Liver (tissue), 9 donors: ENCODE data around the gene ALDH3A1. TPM values are rescaled to one million over a fixed set of nuclear protein-coding genes. Genes with fewer than 3 reads are reported as not detected.

Experiments
- DNase-seq: peaks from one replicate; pipeline ENCODE4 v3.0.0-alpha.2; 2017; ENCODE audit warnings: low spot score
- H3K27ac ChIP-seq, 2 donors: one replicate each; pipeline ENCODE4 v1.7.0; 2013; ENCODE audit warnings: inconsistent platforms in 2 of 2, low read length in 2 of 2, control low read depth in 1 of 2, low read depth in 1 of 2, mild to moderate bottlenecking in 1 of 2
- H3K27me3 ChIP-seq, 4 donors: one replicate each; pipeline versions ENCODE4 v1.6.1 to v1.7.0; 2013; ENCODE audit warnings: low read length in 3 of 4, inconsistent platforms in 1 of 4, mild to moderate bottlenecking in 1 of 4, moderate library complexity in 1 of 4; ENCODE audit not compliant: control insufficient read depth in 4 of 4, insufficient read depth in 4 of 4
- H3K36me3 ChIP-seq, 4 donors: one replicate each; pipeline versions ENCODE4 v1.6.1 to v1.7.0; 2013; ENCODE audit warnings: low read length in 3 of 4, mild to moderate bottlenecking in 3 of 4, low read depth in 1 of 4, moderate library complexity in 1 of 4; ENCODE audit not compliant: control insufficient read depth in 4 of 4, insufficient read depth in 3 of 4
- H3K4me1 ChIP-seq, 4 donors: one replicate each; pipeline versions ENCODE4 v1.6.1 to v1.7.0; 2013; ENCODE audit warnings: low read length in 3 of 4, mild to moderate bottlenecking in 3 of 4, moderate library complexity in 1 of 4; ENCODE audit not compliant: control insufficient read depth in 4 of 4, insufficient read depth in 4 of 4
- H3K4me3 ChIP-seq, 3 donors: one replicate each; pipeline versions ENCODE4 v1.6.1 to v1.7.0; 2013; ENCODE audit warnings: low read length in 3 of 3, control low read depth in 1 of 3, low read depth in 1 of 3, mild to moderate bottlenecking in 1 of 3
- H3K9ac ChIP-seq, 2 donors: one replicate each; pipeline ENCODE4 v1.7.0; 2013; ENCODE audit warnings: low read length in 2 of 2, mild to moderate bottlenecking in 2 of 2, moderate library complexity in 2 of 2, control low read depth in 1 of 2, low read depth in 1 of 2
- H3K9me3 ChIP-seq, 4 donors: one replicate each; pipeline versions ENCODE4 v1.6.1 to v1.7.0; 2013; ENCODE audit warnings: low read length in 3 of 4; ENCODE audit not compliant: control insufficient read depth in 4 of 4
- EGR1 ChIP-seq, 2 donors: IDR thresholded peaks; 2 replicates each; pipeline ENCODE4 v1.6.1; 2016 to 2018; ENCODE audit warnings: antibody characterized with exemption in 2 of 2, low read depth in 2 of 2
- FOXA1 ChIP-seq: IDR thresholded peaks from 2 replicates; pipeline ENCODE4 v1.6.1; 2016; ENCODE audit warnings: antibody characterized with exemption
- FOXA2 ChIP-seq: IDR thresholded peaks from 2 replicates; pipeline ENCODE4 v1.6.1; 2016; ENCODE audit warnings: antibody characterized with exemption
- GABPA ChIP-seq, 2 donors: IDR thresholded peaks in 1 of 2; conservative IDR thresholded peaks in 1 of 2; 2 replicates each; pipeline ENCODE4 v1.6.1; 2016; ENCODE audit warnings: antibody characterized with exemption in 2 of 2, mild to moderate bottlenecking in 1 of 2, moderate library complexity in 1 of 2
- HNF4A ChIP-seq, 2 donors: conservative IDR thresholded peaks; 2 replicates each; pipeline ENCODE4 v1.6.1; 2016; ENCODE audit warnings: antibody characterized with exemption in 2 of 2, mild to moderate bottlenecking in 2 of 2
- HNF4G ChIP-seq: IDR thresholded peaks from 2 replicates; pipeline ENCODE4 v1.6.1; 2016; ENCODE audit warnings: antibody characterized with exemption
- JUND ChIP-seq, 2 donors: IDR thresholded peaks; 2 replicates each; pipeline ENCODE4 v1.6.1; 2016; ENCODE audit warnings: antibody characterized with exemption in 2 of 2
- NR2F2 ChIP-seq: IDR thresholded peaks from 2 replicates; pipeline ENCODE4 v1.6.1; 2016; ENCODE audit warnings: antibody characterized with exemption
- RAD21 ChIP-seq, 2 donors: IDR thresholded peaks; 2 replicates each; pipeline ENCODE4 v1.6.1; 2016; ENCODE audit warnings: antibody characterized with exemption in 2 of 2, mild to moderate bottlenecking in 2 of 2
- RXRA ChIP-seq, 2 donors: IDR thresholded peaks; 2 replicates each; pipeline ENCODE4 v1.6.1; 2017 to 2018; ENCODE audit warnings: antibody characterized with exemption in 2 of 2, mild to moderate bottlenecking in 1 of 2
- SP1 ChIP-seq: IDR thresholded peaks from 2 replicates; pipeline ENCODE4 v1.6.1; 2018; ENCODE audit warnings: antibody characterized with exemption, mild to moderate bottlenecking
- TAF1 ChIP-seq: conservative IDR thresholded peaks from 2 replicates; pipeline ENCODE4 v1.6.1; 2016; ENCODE audit warnings: antibody characterized with exemption, mild to moderate bottlenecking
- YY1 ChIP-seq: IDR thresholded peaks from 2 replicates; pipeline ENCODE4 v1.6.1; 2016; ENCODE audit warnings: antibody characterized with exemption, mild to moderate bottlenecking
- WGBS: extraction: QIAGEN DNeasy Blood & Tissue Kit; methylation state at CpG from one replicate; pipeline ENCODE4 v1.1.7; 2013; 5-methylcytosine and 5-hydroxymethylcytosine counted together
- polyA plus RNA-seq, 2 donors: library from polyadenylated mRNA; stranded (reverse) in 1 of 2; unstranded in 1 of 2; fragments of 200-250 nt in 1 of 2; fragments of >200 nt in 1 of 2; fragmentation: Nextera tagmentation in 1 of 2; extraction: Ambion mirVana in 1 of 2; gene quantifications; one replicate each; pipeline versions ENCODE4 v1.2.1 to v1.2.3, GENCODE V29; 2013 to 2015
- total RNA-seq, 2 donors: library from RNA; depleted of rRNA; stranded (reverse); fragments of >200 nt; gene quantifications; one replicate each; pipeline ENCODE4 v1.2.3, GENCODE V29; 2014
- TF ChIP-seq, protein P1 (sequence below): IDR thresholded peaks from 2 replicates; pipeline ENCODE4 v1.6.1; 2016; ENCODE audit warnings: antibody characterized with exemption, mild to moderate bottlenecking
- TF ChIP-seq, protein P2 (sequence below): fragments of 150-350 bp; IDR thresholded peaks from 2 replicates; pipeline ENCODE4 v1.5.1; 2017; ENCODE audit warnings: improper control_type of control experiment, low read depth, low read length; ENCODE audit not compliant: missing input control
- TF ChIP-seq, protein P3 (sequence below): IDR thresholded peaks from 2 replicates; pipeline ENCODE4 v1.6.1; 2016; ENCODE audit warnings: antibody characterized with exemption
- TF ChIP-seq, protein P4 (sequence below): IDR thresholded peaks from 2 replicates; pipeline ENCODE4 v1.6.1; 2016; ENCODE audit warnings: antibody characterized with exemption
- TF ChIP-seq, protein P5 (sequence below): IDR thresholded peaks from 2 replicates; pipeline ENCODE4 v1.6.1; 2016; ENCODE audit warnings: antibody characterized with exemption
- donor health status: healthy.
- donor health status: healthy.
- donor health status: healthy.
- donor health status: healthy.
- donor health status: healthy.

The ALDH3A1 gene
- total and polyA plus RNA-seq, 4 donors = 0.09 to 3.2 (median 0.22) TPM

DNA sequence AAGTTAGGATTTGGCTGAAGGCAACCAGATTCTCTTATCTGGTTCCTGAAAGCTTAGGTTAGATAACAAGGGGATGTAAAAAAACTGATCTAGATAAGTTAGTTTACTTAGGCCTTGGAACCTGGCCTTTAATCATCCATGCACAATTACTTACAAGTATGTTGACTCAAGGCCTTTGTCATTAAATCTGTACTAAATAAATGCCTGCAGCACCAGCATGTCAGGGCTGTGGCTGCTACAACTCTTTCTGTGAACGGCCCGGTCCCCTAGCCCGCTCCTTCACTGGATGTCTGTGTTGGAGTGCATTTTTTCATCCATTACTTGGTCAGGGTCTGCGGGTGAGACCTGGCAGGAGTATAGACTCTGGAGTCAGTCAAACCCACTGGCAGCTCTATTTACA is 48.4 kb upstream of the ALDH3A1 start (continued):
- TF ChIP-seq, protein P1, sequence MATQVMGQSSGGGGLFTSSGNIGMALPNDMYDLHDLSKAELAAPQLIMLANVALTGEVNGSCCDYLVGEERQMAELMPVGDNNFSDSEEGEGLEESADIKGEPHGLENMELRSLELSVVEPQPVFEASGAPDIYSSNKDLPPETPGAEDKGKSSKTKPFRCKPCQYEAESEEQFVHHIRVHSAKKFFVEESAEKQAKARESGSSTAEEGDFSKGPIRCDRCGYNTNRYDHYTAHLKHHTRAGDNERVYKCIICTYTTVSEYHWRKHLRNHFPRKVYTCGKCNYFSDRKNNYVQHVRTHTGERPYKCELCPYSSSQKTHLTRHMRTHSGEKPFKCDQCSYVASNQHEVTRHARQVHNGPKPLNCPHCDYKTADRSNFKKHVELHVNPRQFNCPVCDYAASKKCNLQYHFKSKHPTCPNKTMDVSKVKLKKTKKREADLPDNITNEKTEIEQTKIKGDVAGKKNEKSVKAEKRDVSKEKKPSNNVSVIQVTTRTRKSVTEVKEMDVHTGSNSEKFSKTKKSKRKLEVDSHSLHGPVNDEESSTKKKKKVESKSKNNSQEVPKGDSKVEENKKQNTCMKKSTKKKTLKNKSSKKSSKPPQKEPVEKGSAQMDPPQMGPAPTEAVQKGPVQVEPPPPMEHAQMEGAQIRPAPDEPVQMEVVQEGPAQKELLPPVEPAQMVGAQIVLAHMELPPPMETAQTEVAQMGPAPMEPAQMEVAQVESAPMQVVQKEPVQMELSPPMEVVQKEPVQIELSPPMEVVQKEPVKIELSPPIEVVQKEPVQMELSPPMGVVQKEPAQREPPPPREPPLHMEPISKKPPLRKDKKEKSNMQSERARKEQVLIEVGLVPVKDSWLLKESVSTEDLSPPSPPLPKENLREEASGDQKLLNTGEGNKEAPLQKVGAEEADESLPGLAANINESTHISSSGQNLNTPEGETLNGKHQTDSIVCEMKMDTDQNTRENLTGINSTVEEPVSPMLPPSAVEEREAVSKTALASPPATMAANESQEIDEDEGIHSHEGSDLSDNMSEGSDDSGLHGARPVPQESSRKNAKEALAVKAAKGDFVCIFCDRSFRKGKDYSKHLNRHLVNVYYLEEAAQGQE = no peak

DNA sequence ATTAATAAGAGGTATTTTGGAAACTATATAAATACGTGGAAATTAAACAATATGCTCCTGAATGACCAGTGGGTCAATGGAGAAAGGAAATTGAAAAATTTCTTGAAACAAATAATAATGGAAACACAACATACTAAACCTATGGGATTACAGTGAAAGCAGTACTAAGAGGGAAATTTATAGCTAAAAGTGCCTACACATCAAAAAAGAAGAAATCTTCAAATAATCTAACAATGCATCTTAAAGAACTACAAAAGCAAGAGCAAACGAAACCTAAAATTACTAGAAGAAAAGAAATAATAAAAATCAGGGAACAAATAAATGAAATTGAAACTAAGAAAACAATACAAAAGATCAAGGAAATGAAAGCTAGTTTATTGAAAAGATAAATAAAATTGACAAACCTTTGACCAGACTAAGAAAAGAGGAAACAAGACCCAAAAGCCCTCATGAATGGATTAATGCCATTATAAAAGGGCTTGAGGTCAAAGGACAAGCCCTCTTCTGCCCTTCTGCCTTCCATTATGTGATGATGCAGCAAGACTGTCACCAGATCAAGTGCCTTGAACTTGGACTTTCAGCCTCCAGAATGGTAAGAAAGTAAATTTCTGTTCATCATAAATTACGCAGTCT is 43.9 kb upstream of the ALDH3A1 start:
- Histone ChIP-seq H3K4me3 (no peak overlapping the region), H3K9me3 (peaks cover 0 to 15% (median 6%) of the 10 kb centered on the region in 4 donors), H3K27ac (no peak overlapping the region), H3K27me3 (no peaks in the 10 kb centered on the region), H3K36me3 (peaks cover 6 to 48% (median 30%) of the 10 kb centered on the region in 4 donors), H3K9ac (no peak overlapping the region), H3K4me1 (no peaks in the 10 kb centered on the region)
- TF ChIP-seq FOXA2 (no peak), HNF4A (conservative IDR thresholded peaks at IDR 0.05) (no peak), SP1 (no peak), FOXA1 (no peak), YY1 (no peak), HNF4G (no peak), RAD21 (IDR thresholded peaks at IDR 0.05) (no peak), JUND (IDR thresholded peaks at IDR 0.05) (no peak), NR2F2 (no peak), GABPA (IDR thresholded peaks at IDR 0.05 in 1 of 2, conservative IDR thresholded peaks at IDR 0.05 in 1 of 2) (no peak), RXRA (IDR thresholded peaks at IDR 0.05) (no peak), TAF1 (no peak), EGR1 (IDR thresholded peaks at IDR 0.05; ENCODE audit: low read depth in 2 of 2) (no peak)
- TF ChIP-seq, protein P2, sequence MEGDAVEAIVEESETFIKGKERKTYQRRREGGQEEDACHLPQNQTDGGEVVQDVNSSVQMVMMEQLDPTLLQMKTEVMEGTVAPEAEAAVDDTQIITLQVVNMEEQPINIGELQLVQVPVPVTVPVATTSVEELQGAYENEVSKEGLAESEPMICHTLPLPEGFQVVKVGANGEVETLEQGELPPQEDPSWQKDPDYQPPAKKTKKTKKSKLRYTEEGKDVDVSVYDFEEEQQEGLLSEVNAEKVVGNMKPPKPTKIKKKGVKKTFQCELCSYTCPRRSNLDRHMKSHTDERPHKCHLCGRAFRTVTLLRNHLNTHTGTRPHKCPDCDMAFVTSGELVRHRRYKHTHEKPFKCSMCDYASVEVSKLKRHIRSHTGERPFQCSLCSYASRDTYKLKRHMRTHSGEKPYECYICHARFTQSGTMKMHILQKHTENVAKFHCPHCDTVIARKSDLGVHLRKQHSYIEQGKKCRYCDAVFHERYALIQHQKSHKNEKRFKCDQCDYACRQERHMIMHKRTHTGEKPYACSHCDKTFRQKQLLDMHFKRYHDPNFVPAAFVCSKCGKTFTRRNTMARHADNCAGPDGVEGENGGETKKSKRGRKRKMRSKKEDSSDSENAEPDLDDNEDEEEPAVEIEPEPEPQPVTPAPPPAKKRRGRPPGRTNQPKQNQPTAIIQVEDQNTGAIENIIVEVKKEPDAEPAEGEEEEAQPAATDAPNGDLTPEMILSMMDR = no peak
- TF ChIP-seq, protein P3, sequence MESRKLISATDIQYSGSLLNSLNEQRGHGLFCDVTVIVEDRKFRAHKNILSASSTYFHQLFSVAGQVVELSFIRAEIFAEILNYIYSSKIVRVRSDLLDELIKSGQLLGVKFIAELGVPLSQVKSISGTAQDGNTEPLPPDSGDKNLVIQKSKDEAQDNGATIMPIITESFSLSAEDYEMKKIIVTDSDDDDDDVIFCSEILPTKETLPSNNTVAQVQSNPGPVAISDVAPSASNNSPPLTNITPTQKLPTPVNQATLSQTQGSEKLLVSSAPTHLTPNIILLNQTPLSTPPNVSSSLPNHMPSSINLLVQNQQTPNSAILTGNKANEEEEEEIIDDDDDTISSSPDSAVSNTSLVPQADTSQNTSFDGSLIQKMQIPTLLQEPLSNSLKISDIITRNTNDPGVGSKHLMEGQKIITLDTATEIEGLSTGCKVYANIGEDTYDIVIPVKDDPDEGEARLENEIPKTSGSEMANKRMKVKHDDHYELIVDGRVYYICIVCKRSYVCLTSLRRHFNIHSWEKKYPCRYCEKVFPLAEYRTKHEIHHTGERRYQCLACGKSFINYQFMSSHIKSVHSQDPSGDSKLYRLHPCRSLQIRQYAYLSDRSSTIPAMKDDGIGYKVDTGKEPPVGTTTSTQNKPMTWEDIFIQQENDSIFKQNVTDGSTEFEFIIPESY = no peak
- TF ChIP-seq, protein P4, sequence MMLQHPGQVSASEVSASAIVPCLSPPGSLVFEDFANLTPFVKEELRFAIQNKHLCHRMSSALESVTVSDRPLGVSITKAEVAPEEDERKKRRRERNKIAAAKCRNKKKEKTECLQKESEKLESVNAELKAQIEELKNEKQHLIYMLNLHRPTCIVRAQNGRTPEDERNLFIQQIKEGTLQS = no peak
- TF ChIP-seq, protein P1 = no peak
- TF ChIP-seq, protein P5, sequence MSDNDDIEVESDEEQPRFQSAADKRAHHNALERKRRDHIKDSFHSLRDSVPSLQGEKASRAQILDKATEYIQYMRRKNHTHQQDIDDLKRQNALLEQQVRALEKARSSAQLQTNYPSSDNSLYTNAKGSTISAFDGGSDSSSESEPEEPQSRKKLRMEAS = no peak
- no peak for DNase-seq
- 95% methylated on average over 3 of the region's 3 CpGs for WGBS
